HK-2 (cell line): Measurements from ENCODE around the gene RELN.
"Not testable (repeated sequence)": the region's sequence is repeated elsewhere in the genome, so short reads cannot be mapped to it uniquely, and the experiment has no call there.

Source experiments
- DNase-seq: peaks from one replicate; pipeline ENCODE4 v3.0.0-alpha.2; 2018; ENCODE audit not compliant: unreplicated experiment

RELN gene

GRCh38 chr7:103843689-103844480 is 145.6 kb downstream of the RELN start:
- DNase-seq: no peak

- DNase-seq: no peak
These were observed 156.1 kb downstream of the RELN start for GRCh38 chr7:103833401-103833800.

GRCh38 chr7:103832438-103832837 is 157.0 kb downstream of the RELN start:
- DNase-seq: no peak

GRCh38 chr7:103824251-103824650 is 165.2 kb downstream of the RELN start:
- DNase-seq: no peak

- no peak for DNase-seq
These were observed 166.4 kb downstream of the RELN start for GRCh38 chr7:103823084-103823483.

DNA sequence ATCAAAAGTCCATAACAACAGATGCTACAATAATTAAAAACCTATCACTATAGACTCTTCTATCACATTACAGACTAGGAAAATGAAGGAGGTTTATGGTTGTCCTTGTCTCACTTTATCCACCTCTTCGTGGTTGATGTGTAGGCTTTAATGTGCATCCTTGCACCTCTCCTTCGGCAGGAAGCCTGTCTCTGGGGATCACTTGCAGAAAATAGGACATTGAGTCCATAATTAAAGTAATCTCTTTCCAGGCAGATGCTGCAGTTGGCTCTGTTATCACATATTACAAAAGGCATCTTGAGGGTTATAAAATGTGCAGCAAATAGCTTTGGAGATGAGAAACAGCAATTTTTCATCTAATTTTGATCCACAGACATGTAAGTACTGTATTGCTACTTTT is 168.4 kb downstream of the RELN start:
- DNase-seq: no peak

DNA sequence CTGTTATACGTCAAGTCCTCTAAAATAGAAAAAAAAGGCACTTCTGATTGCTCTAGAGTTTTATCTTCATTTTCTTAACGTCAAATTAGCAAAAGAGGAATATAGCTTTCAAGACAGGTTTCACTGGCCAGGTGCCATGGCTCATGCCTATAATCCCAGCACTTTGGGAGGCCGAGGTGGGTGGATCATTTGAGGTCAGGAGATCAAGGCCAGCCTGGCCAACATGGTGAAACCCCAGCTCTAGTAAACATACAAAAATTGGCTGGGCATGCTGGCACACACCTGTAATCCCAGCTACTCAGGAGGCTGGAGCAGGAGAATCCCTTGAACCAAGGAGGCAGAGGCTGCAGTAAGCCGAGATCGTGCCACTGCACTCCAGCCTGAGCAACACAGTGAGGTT is 173.5 kb downstream of the RELN start:
- DNase-seq: not testable (repeated sequence)

- no peak for DNase-seq
These were observed 175.5 kb downstream of the RELN start for GRCh38 chr7:103813970-103814369.

- DNase-seq: no peak
These were observed 177.5 kb downstream of the RELN start for GRCh38 chr7:103811997-103812396.

- DNase-seq: no peak
These were observed 178.2 kb downstream of the RELN start for GRCh38 chr7:103811290-103811689.

DNA sequence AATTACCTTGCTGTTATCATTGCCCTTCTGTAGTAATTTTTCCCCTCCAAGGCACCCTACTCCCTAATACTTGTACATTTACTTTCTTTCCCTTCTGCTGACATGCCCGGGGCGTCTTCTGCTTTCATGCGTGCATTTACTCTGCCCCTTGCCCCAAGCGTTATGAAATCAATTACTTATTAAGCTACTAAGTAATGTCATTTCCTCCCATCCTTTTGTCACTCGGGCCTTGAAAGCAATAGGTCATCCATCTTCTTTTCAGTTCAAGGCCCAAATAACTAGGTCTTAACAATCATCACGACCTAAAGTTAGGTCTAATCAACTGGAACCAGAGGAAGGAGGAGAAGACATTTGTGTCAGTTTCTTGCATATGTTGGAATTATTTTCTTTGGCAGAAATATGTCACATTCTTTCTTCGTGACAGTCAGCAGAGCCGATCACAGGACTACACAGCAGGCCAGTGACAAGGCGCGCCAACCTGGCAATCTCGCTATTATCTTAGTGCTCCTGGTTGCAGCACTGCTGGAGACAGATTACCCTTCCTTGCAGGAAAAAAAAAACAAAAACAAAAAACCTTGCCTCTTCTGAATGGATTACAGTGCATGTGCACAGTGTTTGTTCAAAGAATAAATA is 179.2 kb downstream of the RELN start:
- no peak for DNase-seq

GRCh38 chr7:103809229-103809994 is 180.0 kb downstream of the RELN start:
- DNase-seq: no peak

GRCh38 chr7:103805346-103805745 is 184.1 kb downstream of the RELN start:
- DNase-seq: no peak

DNA sequence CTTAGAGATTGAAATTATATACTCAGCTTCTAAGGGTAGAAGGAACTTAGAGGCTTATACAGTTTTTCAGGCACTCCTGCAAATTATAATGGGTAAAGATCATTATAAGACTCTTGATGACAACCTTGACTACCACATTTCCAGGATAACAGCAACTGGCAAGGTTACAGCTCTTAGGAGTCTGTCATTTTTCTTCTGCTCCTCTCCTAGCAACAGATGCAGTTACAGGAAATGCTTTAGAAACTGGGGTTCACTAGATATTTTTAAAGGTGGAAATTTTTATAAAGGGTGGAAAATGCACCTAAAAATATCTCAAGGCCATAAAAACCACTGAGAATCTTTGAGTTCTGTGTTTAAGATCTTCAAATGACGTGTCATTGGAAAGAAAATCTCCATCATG is 185.8 kb downstream of the RELN start:
- DNase-seq: no peak

- DNase-seq: no peak
These were observed 190.2 kb downstream of the RELN start for GRCh38 chr7:103799298-103799697.

- no peak for DNase-seq
These were observed 191.7 kb downstream of the RELN start for GRCh38 chr7:103797647-103798307.

- no peak for DNase-seq
These were observed 193.0 kb downstream of the RELN start for GRCh38 chr7:103796327-103796962.

DNA sequence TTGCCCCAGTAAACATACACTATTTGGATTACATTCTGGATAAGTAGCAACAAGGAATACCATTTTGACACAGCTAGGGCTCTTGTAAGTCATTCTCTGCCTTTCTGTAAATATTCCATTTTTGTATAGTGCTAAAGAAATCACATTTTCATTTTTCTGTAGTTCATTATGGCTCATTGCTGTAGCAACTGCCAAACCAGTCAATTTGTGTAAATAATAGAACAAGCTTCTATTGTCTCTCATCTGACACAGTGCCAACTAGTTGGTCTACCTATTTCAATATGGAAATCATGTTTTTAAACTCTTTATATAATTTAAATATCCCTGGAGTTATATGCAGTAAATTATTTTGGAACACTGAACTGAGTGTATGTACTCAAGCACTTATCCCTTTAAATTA is 193.7 kb downstream of the RELN start:
- DNase-seq: no peak

DNA sequence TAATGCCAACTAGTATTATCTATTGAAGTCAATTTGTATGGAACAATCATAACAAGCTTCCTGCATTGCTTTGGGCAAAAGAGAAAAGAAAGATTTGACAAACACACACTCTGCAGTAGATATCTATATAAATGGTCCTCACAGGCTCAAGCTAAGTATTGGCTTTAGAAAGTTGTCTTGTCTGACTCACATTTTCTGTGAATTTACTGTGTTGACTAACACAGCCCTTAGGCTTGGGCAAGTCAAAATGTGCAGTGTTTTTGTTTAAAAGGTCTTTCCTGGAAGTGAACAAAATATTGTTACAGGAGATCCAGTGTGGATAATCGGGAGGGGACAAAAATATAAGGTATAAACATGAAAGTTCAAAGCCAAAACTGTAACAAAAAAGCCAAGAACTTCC is 194.4 kb downstream of the RELN start:
- DNase-seq: no peak

GRCh38 chr7:103794424-103794823 is 195.0 kb downstream of the RELN start:
- no peak for DNase-seq

GRCh38 chr7:103793614-103794013 is 195.8 kb downstream of the RELN start:
- no peak for DNase-seq

DNA sequence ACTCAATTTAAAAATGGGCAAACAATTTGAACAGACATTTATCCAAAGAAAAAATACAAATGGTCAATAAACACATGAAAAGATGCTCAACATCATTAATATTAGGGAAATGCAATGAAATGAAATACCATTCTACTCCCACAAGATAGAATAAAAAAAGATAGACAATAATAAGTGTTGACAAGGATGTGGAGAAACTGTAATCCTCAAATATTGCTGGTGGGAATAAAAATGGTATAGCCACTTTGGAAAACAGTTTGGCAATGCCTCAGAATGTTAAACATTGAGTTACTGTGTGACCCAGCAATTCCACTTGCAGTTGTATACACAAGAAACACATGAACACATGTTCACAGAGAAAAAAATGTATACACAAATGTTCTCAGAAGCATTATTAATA is 197.6 kb downstream of the RELN start:
- no peak for DNase-seq
